Liver (tissue), 9 donors: ENCODE results near the gene OR2G3. TPM values are rescaled to one million over a fixed set of nuclear protein-coding genes. Genes with fewer than 3 reads are reported as not detected.

Source experiments
- DNase-seq: peaks from one replicate; pipeline ENCODE4 v3.0.0-alpha.2; 2017; ENCODE audit warnings: low spot score
- H3K27ac ChIP-seq, 2 donors: one replicate each; pipeline ENCODE4 v1.7.0; 2013; ENCODE audit warnings: inconsistent platforms in 2 of 2, low read length in 2 of 2, control low read depth in 1 of 2, low read depth in 1 of 2, mild to moderate bottlenecking in 1 of 2
- H3K27me3 ChIP-seq, 4 donors: one replicate each; pipeline versions ENCODE4 v1.6.1 to v1.7.0; 2013; ENCODE audit warnings: low read length in 3 of 4, inconsistent platforms in 1 of 4, mild to moderate bottlenecking in 1 of 4, moderate library complexity in 1 of 4; ENCODE audit not compliant: control insufficient read depth in 4 of 4, insufficient read depth in 4 of 4
- H3K36me3 ChIP-seq, 4 donors: one replicate each; pipeline versions ENCODE4 v1.6.1 to v1.7.0; 2013; ENCODE audit warnings: low read length in 3 of 4, mild to moderate bottlenecking in 3 of 4, low read depth in 1 of 4, moderate library complexity in 1 of 4; ENCODE audit not compliant: control insufficient read depth in 4 of 4, insufficient read depth in 3 of 4
- H3K4me1 ChIP-seq, 4 donors: one replicate each; pipeline versions ENCODE4 v1.6.1 to v1.7.0; 2013; ENCODE audit warnings: low read length in 3 of 4, mild to moderate bottlenecking in 3 of 4, moderate library complexity in 1 of 4; ENCODE audit not compliant: control insufficient read depth in 4 of 4, insufficient read depth in 4 of 4
- H3K4me3 ChIP-seq, 3 donors: one replicate each; pipeline versions ENCODE4 v1.6.1 to v1.7.0; 2013; ENCODE audit warnings: low read length in 3 of 3, control low read depth in 1 of 3, low read depth in 1 of 3, mild to moderate bottlenecking in 1 of 3
- H3K9ac ChIP-seq, 2 donors: one replicate each; pipeline ENCODE4 v1.7.0; 2013; ENCODE audit warnings: low read length in 2 of 2, mild to moderate bottlenecking in 2 of 2, moderate library complexity in 2 of 2, control low read depth in 1 of 2, low read depth in 1 of 2
- H3K9me3 ChIP-seq, 4 donors: one replicate each; pipeline versions ENCODE4 v1.6.1 to v1.7.0; 2013; ENCODE audit warnings: low read length in 3 of 4; ENCODE audit not compliant: control insufficient read depth in 4 of 4
- ATF3 ChIP-seq: IDR thresholded peaks from 2 replicates; pipeline ENCODE4 v1.6.1; 2016; ENCODE audit warnings: antibody characterized with exemption
- CTCF ChIP-seq: fragments of 150-350 bp; IDR thresholded peaks from 2 replicates; pipeline ENCODE4 v1.5.1; 2017; ENCODE audit warnings: improper control_type of control experiment, low read depth, low read length; ENCODE audit not compliant: missing input control
- EGR1 ChIP-seq, 2 donors: IDR thresholded peaks; 2 replicates each; pipeline ENCODE4 v1.6.1; 2016 to 2018; ENCODE audit warnings: antibody characterized with exemption in 2 of 2, low read depth in 2 of 2
- FOXA1 ChIP-seq: IDR thresholded peaks from 2 replicates; pipeline ENCODE4 v1.6.1; 2016; ENCODE audit warnings: antibody characterized with exemption
- FOXA2 ChIP-seq: IDR thresholded peaks from 2 replicates; pipeline ENCODE4 v1.6.1; 2016; ENCODE audit warnings: antibody characterized with exemption
- GABPA ChIP-seq, 2 donors: IDR thresholded peaks in 1 of 2; conservative IDR thresholded peaks in 1 of 2; 2 replicates each; pipeline ENCODE4 v1.6.1; 2016; ENCODE audit warnings: antibody characterized with exemption in 2 of 2, mild to moderate bottlenecking in 1 of 2, moderate library complexity in 1 of 2
- HNF4A ChIP-seq, 2 donors: conservative IDR thresholded peaks; 2 replicates each; pipeline ENCODE4 v1.6.1; 2016; ENCODE audit warnings: antibody characterized with exemption in 2 of 2, mild to moderate bottlenecking in 2 of 2
- HNF4G ChIP-seq: IDR thresholded peaks from 2 replicates; pipeline ENCODE4 v1.6.1; 2016; ENCODE audit warnings: antibody characterized with exemption
- JUND ChIP-seq, 2 donors: IDR thresholded peaks; 2 replicates each; pipeline ENCODE4 v1.6.1; 2016; ENCODE audit warnings: antibody characterized with exemption in 2 of 2
- MAX ChIP-seq: IDR thresholded peaks from 2 replicates; pipeline ENCODE4 v1.6.1; 2016; ENCODE audit warnings: antibody characterized with exemption
- NR2F2 ChIP-seq: IDR thresholded peaks from 2 replicates; pipeline ENCODE4 v1.6.1; 2016; ENCODE audit warnings: antibody characterized with exemption
- RAD21 ChIP-seq, 2 donors: IDR thresholded peaks; 2 replicates each; pipeline ENCODE4 v1.6.1; 2016; ENCODE audit warnings: antibody characterized with exemption in 2 of 2, mild to moderate bottlenecking in 2 of 2
- REST ChIP-seq: IDR thresholded peaks from 2 replicates; pipeline ENCODE4 v1.6.1; 2016; ENCODE audit warnings: antibody characterized with exemption, mild to moderate bottlenecking
- RXRA ChIP-seq, 2 donors: IDR thresholded peaks; 2 replicates each; pipeline ENCODE4 v1.6.1; 2017 to 2018; ENCODE audit warnings: antibody characterized with exemption in 2 of 2, mild to moderate bottlenecking in 1 of 2
- SP1 ChIP-seq: IDR thresholded peaks from 2 replicates; pipeline ENCODE4 v1.6.1; 2018; ENCODE audit warnings: antibody characterized with exemption, mild to moderate bottlenecking
- TAF1 ChIP-seq: conservative IDR thresholded peaks from 2 replicates; pipeline ENCODE4 v1.6.1; 2016; ENCODE audit warnings: antibody characterized with exemption, mild to moderate bottlenecking
- YY1 ChIP-seq: IDR thresholded peaks from 2 replicates; pipeline ENCODE4 v1.6.1; 2016; ENCODE audit warnings: antibody characterized with exemption, mild to moderate bottlenecking
- WGBS: extraction: QIAGEN DNeasy Blood & Tissue Kit; methylation state at CpG from one replicate; pipeline ENCODE4 v1.1.7; 2013; 5-methylcytosine and 5-hydroxymethylcytosine counted together
- polyA plus RNA-seq, 2 donors: library from polyadenylated mRNA; stranded (reverse) in 1 of 2; unstranded in 1 of 2; fragments of 200-250 nt in 1 of 2; fragments of >200 nt in 1 of 2; fragmentation: Nextera tagmentation in 1 of 2; extraction: Ambion mirVana in 1 of 2; gene quantifications; one replicate each; pipeline versions ENCODE4 v1.2.1 to v1.2.3, GENCODE V29; 2013 to 2015
- total RNA-seq, 2 donors: library from RNA; depleted of rRNA; stranded (reverse); fragments of >200 nt; gene quantifications; one replicate each; pipeline ENCODE4 v1.2.3, GENCODE V29; 2014
- TF ChIP-seq, protein P1 (sequence below): IDR thresholded peaks from 2 replicates; pipeline ENCODE4 v1.6.1; 2016; ENCODE audit warnings: antibody characterized with exemption
- donor health status: healthy.
- donor health status: healthy.
- donor health status: healthy.
- donor health status: healthy.
- donor health status: healthy.

OR2G3 gene
- total and polyA plus RNA-seq, 4 donors: not detected

DNA sequence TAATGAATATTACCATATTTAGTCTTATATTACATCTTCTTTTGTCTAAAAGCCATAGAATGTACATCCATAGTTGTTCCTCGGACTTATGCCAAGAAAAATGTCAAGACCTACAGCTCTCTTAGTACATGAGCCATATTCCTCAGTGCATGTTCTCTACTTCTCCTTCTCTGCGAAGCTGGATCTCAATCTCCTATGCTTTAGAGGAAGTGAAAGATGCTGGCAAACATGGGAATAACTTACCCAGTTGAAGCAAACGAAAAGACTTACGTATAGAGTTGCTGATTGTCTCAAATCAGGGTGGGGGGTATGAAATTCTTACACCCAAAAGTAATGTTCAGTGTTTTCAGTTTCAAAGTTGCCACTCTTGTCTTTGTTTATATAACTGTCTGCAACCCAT lies 41.5 kb downstream of the OR2G3 start:
- TF ChIP-seq, protein P1, sequence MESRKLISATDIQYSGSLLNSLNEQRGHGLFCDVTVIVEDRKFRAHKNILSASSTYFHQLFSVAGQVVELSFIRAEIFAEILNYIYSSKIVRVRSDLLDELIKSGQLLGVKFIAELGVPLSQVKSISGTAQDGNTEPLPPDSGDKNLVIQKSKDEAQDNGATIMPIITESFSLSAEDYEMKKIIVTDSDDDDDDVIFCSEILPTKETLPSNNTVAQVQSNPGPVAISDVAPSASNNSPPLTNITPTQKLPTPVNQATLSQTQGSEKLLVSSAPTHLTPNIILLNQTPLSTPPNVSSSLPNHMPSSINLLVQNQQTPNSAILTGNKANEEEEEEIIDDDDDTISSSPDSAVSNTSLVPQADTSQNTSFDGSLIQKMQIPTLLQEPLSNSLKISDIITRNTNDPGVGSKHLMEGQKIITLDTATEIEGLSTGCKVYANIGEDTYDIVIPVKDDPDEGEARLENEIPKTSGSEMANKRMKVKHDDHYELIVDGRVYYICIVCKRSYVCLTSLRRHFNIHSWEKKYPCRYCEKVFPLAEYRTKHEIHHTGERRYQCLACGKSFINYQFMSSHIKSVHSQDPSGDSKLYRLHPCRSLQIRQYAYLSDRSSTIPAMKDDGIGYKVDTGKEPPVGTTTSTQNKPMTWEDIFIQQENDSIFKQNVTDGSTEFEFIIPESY: no peak
- TF ChIP-seq FOXA2: no peak
- TF ChIP-seq FOXA1: no peak
- TF ChIP-seq MAX: no peak
- no peak for TF ChIP-seq TAF1
- no peak for TF ChIP-seq HNF4A (conservative IDR thresholded peaks at IDR 0.05)
- no peak for TF ChIP-seq YY1
- TF ChIP-seq ATF3: no peak
- TF ChIP-seq NR2F2: no peak
- Histone ChIP-seq H3K36me3 (no peaks in the 10 kb centered on the region), H3K4me3 (no peak overlapping the region), H3K27me3 (no peaks in the 10 kb centered on the region), H3K9me3 (no peaks in the 10 kb centered on the region), H3K27ac (no peak overlapping the region), H3K9ac (no peak overlapping the region), H3K4me1 (no peaks in the 10 kb centered on the region)
- 63% methylated on average over 4 of the region's 4 CpGs for WGBS
- no peak for DNase-seq

GRCh38 chr1:247647864-247648263 lies 42.5 kb downstream of the OR2G3 start:
- Histone ChIP-seq H3K27ac (no peak overlapping the region), H3K4me1 (no peaks in the 10 kb centered on the region), H3K9ac (no peak overlapping the region), H3K4me3 (no peak overlapping the region), H3K27me3 (no peaks in the 10 kb centered on the region), H3K36me3 (no peaks in the 10 kb centered on the region), H3K9me3 (no peaks in the 10 kb centered on the region)
- TF ChIP-seq HNF4A (conservative IDR thresholded peaks at IDR 0.05): no peak
- TF ChIP-seq ATF3: no peak
- no peak for TF ChIP-seq YY1
- no peak for TF ChIP-seq RXRA (IDR thresholded peaks at IDR 0.05)
- TF ChIP-seq NR2F2: no peak
- TF ChIP-seq FOXA1: no peak
- TF ChIP-seq HNF4G: no peak
- no peak for TF ChIP-seq GABPA (IDR thresholded peaks at IDR 0.05 in 1 of 2, conservative IDR thresholded peaks at IDR 0.05 in 1 of 2)
- TF ChIP-seq CTCF: no peak
- TF ChIP-seq, protein P1: no peak
- TF ChIP-seq JUND (IDR thresholded peaks at IDR 0.05): no peak
- TF ChIP-seq SP1: no peak
- no peak for TF ChIP-seq FOXA2
- TF ChIP-seq EGR1 (IDR thresholded peaks at IDR 0.05; ENCODE audit: low read depth in 2 of 2): no peak
- TF ChIP-seq RAD21 (IDR thresholded peaks at IDR 0.05): no peak
- TF ChIP-seq REST: no peak
- 14% methylated on average over 2 of the region's 2 CpGs for WGBS
- no peak for DNase-seq
